ENCODE results near the gene RASA3.

GRCh38 chr13:113990321-113990837, 142.0 kb downstream of the RASA3 start:
- TF ChIP-seq POLR2AphosphoS5 (IDR thresholded peaks at IDR 0.05; ENCODE audit: low read depth, low read length) (no peak), EZH2 (IDR thresholded peaks at IDR 0.05) (no peak), FOSL1 (IDR thresholded peaks at IDR 0.05; ENCODE audit: low read depth) (no peak), POLR2A (IDR thresholded peaks at IDR 0.05; ENCODE audit: borderline replicate concordance, extremely low read depth, insufficient read depth, insufficient read length) (no peak), SP1 (IDR thresholded peaks at IDR 0.05; ENCODE audit: low read depth) (no peak), JUND (IDR thresholded peaks at IDR 0.05) (no peak), ZFX (IDR thresholded peaks at IDR 0.05) (no peak), MAX (IDR thresholded peaks at IDR 0.05) (no peak)
- TF ChIP-seq, protein P1, sequence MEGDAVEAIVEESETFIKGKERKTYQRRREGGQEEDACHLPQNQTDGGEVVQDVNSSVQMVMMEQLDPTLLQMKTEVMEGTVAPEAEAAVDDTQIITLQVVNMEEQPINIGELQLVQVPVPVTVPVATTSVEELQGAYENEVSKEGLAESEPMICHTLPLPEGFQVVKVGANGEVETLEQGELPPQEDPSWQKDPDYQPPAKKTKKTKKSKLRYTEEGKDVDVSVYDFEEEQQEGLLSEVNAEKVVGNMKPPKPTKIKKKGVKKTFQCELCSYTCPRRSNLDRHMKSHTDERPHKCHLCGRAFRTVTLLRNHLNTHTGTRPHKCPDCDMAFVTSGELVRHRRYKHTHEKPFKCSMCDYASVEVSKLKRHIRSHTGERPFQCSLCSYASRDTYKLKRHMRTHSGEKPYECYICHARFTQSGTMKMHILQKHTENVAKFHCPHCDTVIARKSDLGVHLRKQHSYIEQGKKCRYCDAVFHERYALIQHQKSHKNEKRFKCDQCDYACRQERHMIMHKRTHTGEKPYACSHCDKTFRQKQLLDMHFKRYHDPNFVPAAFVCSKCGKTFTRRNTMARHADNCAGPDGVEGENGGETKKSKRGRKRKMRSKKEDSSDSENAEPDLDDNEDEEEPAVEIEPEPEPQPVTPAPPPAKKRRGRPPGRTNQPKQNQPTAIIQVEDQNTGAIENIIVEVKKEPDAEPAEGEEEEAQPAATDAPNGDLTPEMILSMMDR (IDR thresholded peaks at IDR 0.05 in 2 of 3, conservative IDR thresholded peaks at IDR 0.05 in 1 of 3; ENCODE audit: borderline replicate concordance in 1 of 3, insufficient read depth in 1 of 3, low read depth in 2 of 3, low read length in 2 of 3): no peak
- TF ChIP-seq, protein P2, sequence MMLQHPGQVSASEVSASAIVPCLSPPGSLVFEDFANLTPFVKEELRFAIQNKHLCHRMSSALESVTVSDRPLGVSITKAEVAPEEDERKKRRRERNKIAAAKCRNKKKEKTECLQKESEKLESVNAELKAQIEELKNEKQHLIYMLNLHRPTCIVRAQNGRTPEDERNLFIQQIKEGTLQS (IDR thresholded peaks at IDR 0.05): no peak
- TF ChIP-seq, protein P3, sequence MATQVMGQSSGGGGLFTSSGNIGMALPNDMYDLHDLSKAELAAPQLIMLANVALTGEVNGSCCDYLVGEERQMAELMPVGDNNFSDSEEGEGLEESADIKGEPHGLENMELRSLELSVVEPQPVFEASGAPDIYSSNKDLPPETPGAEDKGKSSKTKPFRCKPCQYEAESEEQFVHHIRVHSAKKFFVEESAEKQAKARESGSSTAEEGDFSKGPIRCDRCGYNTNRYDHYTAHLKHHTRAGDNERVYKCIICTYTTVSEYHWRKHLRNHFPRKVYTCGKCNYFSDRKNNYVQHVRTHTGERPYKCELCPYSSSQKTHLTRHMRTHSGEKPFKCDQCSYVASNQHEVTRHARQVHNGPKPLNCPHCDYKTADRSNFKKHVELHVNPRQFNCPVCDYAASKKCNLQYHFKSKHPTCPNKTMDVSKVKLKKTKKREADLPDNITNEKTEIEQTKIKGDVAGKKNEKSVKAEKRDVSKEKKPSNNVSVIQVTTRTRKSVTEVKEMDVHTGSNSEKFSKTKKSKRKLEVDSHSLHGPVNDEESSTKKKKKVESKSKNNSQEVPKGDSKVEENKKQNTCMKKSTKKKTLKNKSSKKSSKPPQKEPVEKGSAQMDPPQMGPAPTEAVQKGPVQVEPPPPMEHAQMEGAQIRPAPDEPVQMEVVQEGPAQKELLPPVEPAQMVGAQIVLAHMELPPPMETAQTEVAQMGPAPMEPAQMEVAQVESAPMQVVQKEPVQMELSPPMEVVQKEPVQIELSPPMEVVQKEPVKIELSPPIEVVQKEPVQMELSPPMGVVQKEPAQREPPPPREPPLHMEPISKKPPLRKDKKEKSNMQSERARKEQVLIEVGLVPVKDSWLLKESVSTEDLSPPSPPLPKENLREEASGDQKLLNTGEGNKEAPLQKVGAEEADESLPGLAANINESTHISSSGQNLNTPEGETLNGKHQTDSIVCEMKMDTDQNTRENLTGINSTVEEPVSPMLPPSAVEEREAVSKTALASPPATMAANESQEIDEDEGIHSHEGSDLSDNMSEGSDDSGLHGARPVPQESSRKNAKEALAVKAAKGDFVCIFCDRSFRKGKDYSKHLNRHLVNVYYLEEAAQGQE (IDR thresholded peaks at IDR 0.05; ENCODE audit: low read depth): no peak

Data from HCT116 (cell line).